Transverse colon (tissue), 4 donors: ENCODE measurements around the gene STK17A. TPM values are rescaled to one million over a fixed set of nuclear protein-coding genes. Genes with fewer than 3 reads are reported as not detected.

ENCODE experiments used
- DNase-seq: peaks from one replicate; pipeline ENCODE4 v3.0.0-alpha.2; 2019
- H3K27ac ChIP-seq, 4 donors: fragments of 200-600 bp; sonication (generic); 2 replicates each; pipeline ENCODE4 v1.5.1; 2016 to 2018; ENCODE audit warnings: inconsistent platforms in 4 of 4
- H3K27me3 ChIP-seq: fragments of 200-600 bp; sonication (generic); 2 replicates; pipeline ENCODE4 v1.5.1; 2017; ENCODE audit warnings: inconsistent platforms
- H3K36me3 ChIP-seq, 4 donors: fragments of 200-600 bp; sonication (generic); 2 replicates each; pipeline ENCODE4 v1.5.1; 2017 to 2019; ENCODE audit warnings: inconsistent platforms in 4 of 4
- H3K4me1 ChIP-seq, 4 donors: fragments of 200-600 bp; sonication (generic); 2 replicates each; pipeline ENCODE4 v1.5.1; 2017 to 2020; ENCODE audit warnings: inconsistent platforms in 4 of 4
- H3K4me3 ChIP-seq, 4 donors: fragments of 200-600 bp; sonication (generic); 1 replicate in 1 of 4; 2 replicates in 3 of 4; pipeline versions ENCODE4 v1.5.1 to v1.6.1; 2017 to 2019; ENCODE audit warnings: inconsistent platforms in 4 of 4
- H3K9me3 ChIP-seq, 2 donors: fragments of 200-600 bp; sonication (generic); 2 replicates each; pipeline ENCODE4 v1.5.1; 2017 to 2019; ENCODE audit warnings: inconsistent platforms in 2 of 2
- CTCF ChIP-seq, 5 experiments: fragments of 200-600 bp in 3 of 5; fragments of 450-650 bp in 2 of 5; sonication (generic) in 3 of 5; IDR thresholded peaks; 1 replicate in 2 of 5; 2 replicates in 3 of 5; pipeline ENCODE4 v1.5.1; 2016 to 2017; ENCODE audit warnings: antibody characterized with exemption in 5 of 5, inconsistent platforms in 3 of 5, mild to moderate bottlenecking in 2 of 5, moderate library complexity in 1 of 5
- EP300 ChIP-seq: sonication (generic); formaldehyde crosslinking; IDR thresholded peaks from one replicate; pipeline ENCODE4 v1.6.1; 2017; ENCODE audit warnings: antibody characterized with exemption, low read depth
- POLR2A ChIP-seq: fragments of 450-650 bp; IDR thresholded peaks from one replicate; pipeline ENCODE4 v1.6.1; 2016; ENCODE audit warnings: antibody characterized with exemption, mild to moderate bottlenecking, moderate library complexity
- POLR2AphosphoS5 ChIP-seq, 3 donors: sonication (generic); formaldehyde crosslinking; IDR thresholded peaks; one replicate each; pipeline ENCODE4 v1.6.1; 2016; ENCODE audit warnings: antibody characterized with exemption in 3 of 3
- WGBS, 2 donors: methylation state at CpG; one replicate each; pipeline ENCODE4 v1.1.5; 2018; ENCODE audit warnings: low coverage in 1 of 2; 5-methylcytosine and 5-hydroxymethylcytosine counted together
- in situ Hi-C, 4 donors: fragments of 200-750 bp; cut with MboI; loops; one replicate each; pipeline versions ENCODE4 v1.15.0 to v1.15.1; 2017; ENCODE audit warnings: low sequenced_read_pairs in 3 of 4, low pct_ligation_motif_present in 1 of 4, low pct_unique_long_range_greater_than_20kb in 1 of 4
- intact Hi-C: fragments of 100-400 bp; cut with DNase I; formaldehyde crosslinking; loops from one replicate; pipeline ENCODE4 v1.15.1; 2023; ENCODE audit warnings: low total_unique reads
- total RNA-seq, 4 donors: library from RNA; depleted of rRNA; stranded (reverse); fragments of >200 nt; gene quantifications; one replicate each; pipeline ENCODE4 v1.1.0, GENCODE V29; 2016

Gene STK17A
- total RNA-seq, 4 donors from 2014 or later = 6.0 to 35.7 (median 26.4) TPM

GRCh38 chr7:43536773-43537172 is 46.1 kb upstream of the STK17A start:
- H3K27ac ChIP-seq = no peak overlapping the region
- intact Hi-C loops = no loop called here
- no peak for DNase-seq
- no peaks in the 10 kb centered on the region for H3K36me3 ChIP-seq
- in situ Hi-C loops = no loop called here
- WGBS, 2 donors = 93% methylated on average over 15 of the region's 15 CpGs; no CpG with 5 or more reads in 1 of the 2 donors
- H3K4me3 ChIP-seq = no peak overlapping the region
- no peaks in the 10 kb centered on the region for H3K27me3 ChIP-seq
- no peaks in the 10 kb centered on the region for H3K9me3 ChIP-seq
- TF ChIP-seq POLR2AphosphoS5 (IDR thresholded peaks at IDR 0.05) = no peak
- no peak for TF ChIP-seq EP300
- no peak for TF ChIP-seq CTCF (IDR thresholded peaks at IDR 0.05)
- TF ChIP-seq POLR2A = no peak
- H3K4me1 ChIP-seq = no peaks in the 10 kb centered on the region

GRCh38 chr7:43537765-43538403 is 45.0 kb upstream of the STK17A start:
- DNase-seq = no peak
- intact Hi-C loops (no loop called here), in situ Hi-C loops (no loop called here)
- Histone ChIP-seq H3K27ac (no peak overlapping the region), H3K4me3 (no peak overlapping the region), H3K36me3 (no peaks in the 10 kb centered on the region), H3K27me3 (no peaks in the 10 kb centered on the region), H3K4me1 (no peaks in the 10 kb centered on the region), H3K9me3 (no peaks in the 10 kb centered on the region)
- 71 to 89% methylated on average over 4 to 9 of the region's 9 CpGs for WGBS, 2 donors
- TF ChIP-seq CTCF (IDR thresholded peaks at IDR 0.05) (no peak), POLR2AphosphoS5 (IDR thresholded peaks at IDR 0.05) (no peak)

GRCh38 chr7:43538404-43538771 is 44.5 kb upstream of the STK17A start:
- H3K4me1 ChIP-seq = no peaks in the 10 kb centered on the region
- no peak for DNase-seq
- H3K27ac ChIP-seq = no peak overlapping the region
- TF ChIP-seq POLR2A = no peak
- TF ChIP-seq POLR2AphosphoS5 (IDR thresholded peaks at IDR 0.05) = no peak
- TF ChIP-seq CTCF (IDR thresholded peaks at IDR 0.05) = no peak
- no peak for TF ChIP-seq EP300
- H3K4me3 ChIP-seq = no peak overlapping the region
- no peaks in the 10 kb centered on the region for H3K9me3 ChIP-seq
- in situ Hi-C loops = no loop called here
- 64 to 78% methylated on average over 4 of the region's 4 CpGs for WGBS, 2 donors
- intact Hi-C loops = no loop called here
- no peaks in the 10 kb centered on the region for H3K36me3 ChIP-seq
- H3K27me3 ChIP-seq = no peaks in the 10 kb centered on the region

DNA sequence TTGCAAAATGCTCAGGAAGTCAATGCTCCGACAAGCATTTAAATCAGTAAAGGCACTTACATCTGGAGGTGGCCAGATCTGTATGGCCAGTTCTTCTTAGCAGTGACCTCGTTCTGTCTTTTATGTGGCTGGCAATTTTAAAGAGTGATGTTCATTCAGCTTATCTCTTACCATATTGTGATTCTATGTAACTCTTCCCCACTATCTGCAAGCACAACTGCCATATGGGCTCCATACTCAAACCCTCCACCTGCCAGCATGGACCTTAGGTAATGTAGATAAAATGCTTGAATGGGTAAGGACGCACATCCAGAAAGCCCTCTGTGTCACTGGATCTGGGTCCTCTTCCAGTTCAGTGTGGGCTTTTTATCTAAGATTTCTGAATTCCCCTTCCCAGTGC is 42.4 kb upstream of the STK17A start:
- no peaks in the 10 kb centered on the region for H3K9me3 ChIP-seq
- 88 to 100% methylated on average over 1 to 3 of the region's 3 CpGs for WGBS, 2 donors
- no peaks in the 10 kb centered on the region for H3K36me3 ChIP-seq
- H3K27me3 ChIP-seq = no peaks in the 10 kb centered on the region
- in situ Hi-C loops = no loop called here
- intact Hi-C loops = no loop called here
- H3K4me3 ChIP-seq = no peak overlapping the region
- no peak for DNase-seq
- TF ChIP-seq POLR2AphosphoS5 (IDR thresholded peaks at IDR 0.05) (no peak), CTCF (IDR thresholded peaks at IDR 0.05) (no peak), POLR2A (no peak)
- H3K27ac ChIP-seq = no peak overlapping the region
- H3K4me1 ChIP-seq = no peaks in the 10 kb centered on the region
